Transverse colon (tissue), 4 donors: Measurements from ENCODE around the gene PTK7. TPM values are rescaled to one million over a fixed set of nuclear protein-coding genes. Genes with fewer than 3 reads are reported as not detected.

Experiments
- DNase-seq: peaks from one replicate; pipeline ENCODE4 v3.0.0-alpha.2; 2019
- H3K27ac ChIP-seq, 4 donors: fragments of 200-600 bp; sonication (generic); 2 replicates each; pipeline ENCODE4 v1.5.1; 2016 to 2018; ENCODE audit warnings: inconsistent platforms in 4 of 4
- H3K27me3 ChIP-seq: fragments of 200-600 bp; sonication (generic); 2 replicates; pipeline ENCODE4 v1.5.1; 2017; ENCODE audit warnings: inconsistent platforms
- H3K36me3 ChIP-seq, 4 donors: fragments of 200-600 bp; sonication (generic); 2 replicates each; pipeline ENCODE4 v1.5.1; 2017 to 2019; ENCODE audit warnings: inconsistent platforms in 4 of 4
- H3K4me1 ChIP-seq, 4 donors: fragments of 200-600 bp; sonication (generic); 2 replicates each; pipeline ENCODE4 v1.5.1; 2017 to 2020; ENCODE audit warnings: inconsistent platforms in 4 of 4
- H3K4me3 ChIP-seq, 4 donors: fragments of 200-600 bp; sonication (generic); 1 replicate in 1 of 4; 2 replicates in 3 of 4; pipeline versions ENCODE4 v1.5.1 to v1.6.1; 2017 to 2019; ENCODE audit warnings: inconsistent platforms in 4 of 4
- H3K9me3 ChIP-seq, 2 donors: fragments of 200-600 bp; sonication (generic); 2 replicates each; pipeline ENCODE4 v1.5.1; 2017 to 2019; ENCODE audit warnings: inconsistent platforms in 2 of 2
- CTCF ChIP-seq, 5 experiments: fragments of 200-600 bp in 3 of 5; fragments of 450-650 bp in 2 of 5; sonication (generic) in 3 of 5; IDR thresholded peaks; 1 replicate in 2 of 5; 2 replicates in 3 of 5; pipeline ENCODE4 v1.5.1; 2016 to 2017; ENCODE audit warnings: antibody characterized with exemption in 5 of 5, inconsistent platforms in 3 of 5, mild to moderate bottlenecking in 2 of 5, moderate library complexity in 1 of 5
- EP300 ChIP-seq: sonication (generic); formaldehyde crosslinking; IDR thresholded peaks from one replicate; pipeline ENCODE4 v1.6.1; 2017; ENCODE audit warnings: antibody characterized with exemption, low read depth
- POLR2A ChIP-seq: fragments of 450-650 bp; IDR thresholded peaks from one replicate; pipeline ENCODE4 v1.6.1; 2016; ENCODE audit warnings: antibody characterized with exemption, mild to moderate bottlenecking, moderate library complexity
- POLR2AphosphoS5 ChIP-seq, 3 donors: sonication (generic); formaldehyde crosslinking; IDR thresholded peaks; one replicate each; pipeline ENCODE4 v1.6.1; 2016; ENCODE audit warnings: antibody characterized with exemption in 3 of 3
- WGBS, 2 donors: methylation state at CpG; one replicate each; pipeline ENCODE4 v1.1.5; 2018; ENCODE audit warnings: low coverage in 1 of 2; 5-methylcytosine and 5-hydroxymethylcytosine counted together
- in situ Hi-C, 4 donors: fragments of 200-750 bp; cut with MboI; loops; one replicate each; pipeline versions ENCODE4 v1.15.0 to v1.15.1; 2017; ENCODE audit warnings: low sequenced_read_pairs in 3 of 4, low pct_ligation_motif_present in 1 of 4, low pct_unique_long_range_greater_than_20kb in 1 of 4
- intact Hi-C: fragments of 100-400 bp; cut with DNase I; formaldehyde crosslinking; loops from one replicate; pipeline ENCODE4 v1.15.1; 2023; ENCODE audit warnings: low total_unique reads
- total RNA-seq, 4 donors: library from RNA; depleted of rRNA; stranded (reverse); fragments of >200 nt; gene quantifications; one replicate each; pipeline ENCODE4 v1.1.0, GENCODE V29; 2016

Gene PTK7
- total RNA-seq, result 10 to 100 TPM in 1 of 4 donors, 1 to 10 TPM in 3; 2.2 to 34.6 (median 6.0) TPM

- no peak for DNase-seq
- H3K4me3 ChIP-seq, result peak within 1 kb of the TSS; percentile 25 to 60 (median 46)
- H3K27me3 ChIP-seq, result peaks cover 13% of the 10 kb centered on the region
- TF ChIP-seq CTCF (IDR thresholded peaks at IDR 0.05) (no peak), POLR2AphosphoS5 (IDR thresholded peaks at IDR 0.05) (no peak), EP300 (no peak), POLR2A (no peak)
- peaks cover 0 to 14% (median 0%) of the 10 kb centered on the region in 4 donors for H3K36me3 ChIP-seq
- H3K9me3 ChIP-seq, result no peaks in the 10 kb centered on the region
- in situ Hi-C loops, result no loop called here
- WGBS, 2 donors, result 36% methylated on average over 8 of the region's 60 CpGs; no CpG with 5 or more reads in 1 of the 2 donors
- H3K27ac ChIP-seq, result peak within 1 kb of the TSS; percentile 48 to 69 (median 49)
- intact Hi-C loops, result loop anchor here (5.0 kb wide), 1 partner anchor 66 kb away; no protein-coding TSS in a partner anchor
- H3K4me1 ChIP-seq, result peaks cover 0 to 17% (median 10%) of the 10 kb centered on the region in 4 donors
Observed at GRCh38 chr6:43075670-43076463, at the start of gene PTK7. PTK7 (plus strand) TSS chr6:43076314; CDS start chr6:43076489, 175 bp downstream.

GRCh38 chr6:43026365-43026764 lies 49.7 kb upstream of the PTK7 start:
- in situ Hi-C loops, result no loop called here
- TF ChIP-seq CTCF (IDR thresholded peaks at IDR 0.05), result no peak
- no peak for TF ChIP-seq EP300
- no peak for TF ChIP-seq POLR2AphosphoS5 (IDR thresholded peaks at IDR 0.05)
- TF ChIP-seq POLR2A, result no peak
- no peak overlapping the region for H3K4me3 ChIP-seq
- H3K27ac ChIP-seq, result no peak overlapping the region
- no peak for DNase-seq
- intact Hi-C loops, result no loop called here
- H3K27me3 ChIP-seq, result no peaks in the 10 kb centered on the region
- peaks cover 0 to 55% (median 26%) of the 10 kb centered on the region in 4 donors for H3K36me3 ChIP-seq
- WGBS, 2 donors, result 73 to 94% methylated on average over 2 to 5 of the region's 5 CpGs
- peaks cover 10 to 15% (median 13%) of the 10 kb centered on the region in 4 donors for H3K4me1 ChIP-seq
- H3K9me3 ChIP-seq, result no peaks in the 10 kb centered on the region

- H3K4me3 ChIP-seq, result no peak overlapping the region
- TF ChIP-seq EP300 (no peak), POLR2AphosphoS5 (IDR thresholded peaks at IDR 0.05) (no peak), CTCF (IDR thresholded peaks at IDR 0.05) (no peak), POLR2A (no peak)
- WGBS, 2 donors, result 91 to 100% methylated on average over 6 to 9 of the region's 9 CpGs
- peaks cover 0 to 2% (median under 1%) of the 10 kb centered on the region in 4 donors for H3K4me1 ChIP-seq
- H3K9me3 ChIP-seq, result no peaks in the 10 kb centered on the region
- intact Hi-C loops, result no loop called here
- in situ Hi-C loops, result no loop called here
- no peaks in the 10 kb centered on the region for H3K27me3 ChIP-seq
- H3K36me3 ChIP-seq, result peaks cover 0 to 55% (median 26%) of the 10 kb centered on the region in 4 donors
- no peak overlapping the region for H3K27ac ChIP-seq
- DNase-seq, result no peak
Observed at GRCh38 chr6:43029120-43029519, 47.0 kb upstream of the PTK7 start.

GRCh38 chr6:43032326-43032725 lies 43.8 kb upstream of the PTK7 start:
- Histone ChIP-seq H3K36me3 (peaks cover 0 to 30% (median 14%) of the 10 kb centered on the region in 4 donors), H3K4me3 (no peak overlapping the region), H3K4me1 (no peaks in the 10 kb centered on the region), H3K27ac (no peak overlapping the region), H3K9me3 (no peaks in the 10 kb centered on the region), H3K27me3 (no peaks in the 10 kb centered on the region)
- in situ Hi-C loops (no loop called here), intact Hi-C loops (no loop called here)
- TF ChIP-seq CTCF (IDR thresholded peaks at IDR 0.05), result no peak
- no peak for TF ChIP-seq POLR2AphosphoS5 (IDR thresholded peaks at IDR 0.05)
- no peak for TF ChIP-seq EP300
- TF ChIP-seq POLR2A, result no peak
- DNase-seq, result no peak
- 87 to 94% methylated on average over 3 to 4 of the region's 4 CpGs for WGBS, 2 donors
